SKM-1 treated with dmso at 0.1 percent for 144 hours (cell line): ENCODE measurements around the gene CYB561D2.

Source experiments
- DNase-seq: peaks from one replicate; lab custom pipeline; 2025; ENCODE audit not compliant: unreplicated experiment; lab: John Stamatoyannopoulos, UW

The CYB561D2 gene

DNA sequence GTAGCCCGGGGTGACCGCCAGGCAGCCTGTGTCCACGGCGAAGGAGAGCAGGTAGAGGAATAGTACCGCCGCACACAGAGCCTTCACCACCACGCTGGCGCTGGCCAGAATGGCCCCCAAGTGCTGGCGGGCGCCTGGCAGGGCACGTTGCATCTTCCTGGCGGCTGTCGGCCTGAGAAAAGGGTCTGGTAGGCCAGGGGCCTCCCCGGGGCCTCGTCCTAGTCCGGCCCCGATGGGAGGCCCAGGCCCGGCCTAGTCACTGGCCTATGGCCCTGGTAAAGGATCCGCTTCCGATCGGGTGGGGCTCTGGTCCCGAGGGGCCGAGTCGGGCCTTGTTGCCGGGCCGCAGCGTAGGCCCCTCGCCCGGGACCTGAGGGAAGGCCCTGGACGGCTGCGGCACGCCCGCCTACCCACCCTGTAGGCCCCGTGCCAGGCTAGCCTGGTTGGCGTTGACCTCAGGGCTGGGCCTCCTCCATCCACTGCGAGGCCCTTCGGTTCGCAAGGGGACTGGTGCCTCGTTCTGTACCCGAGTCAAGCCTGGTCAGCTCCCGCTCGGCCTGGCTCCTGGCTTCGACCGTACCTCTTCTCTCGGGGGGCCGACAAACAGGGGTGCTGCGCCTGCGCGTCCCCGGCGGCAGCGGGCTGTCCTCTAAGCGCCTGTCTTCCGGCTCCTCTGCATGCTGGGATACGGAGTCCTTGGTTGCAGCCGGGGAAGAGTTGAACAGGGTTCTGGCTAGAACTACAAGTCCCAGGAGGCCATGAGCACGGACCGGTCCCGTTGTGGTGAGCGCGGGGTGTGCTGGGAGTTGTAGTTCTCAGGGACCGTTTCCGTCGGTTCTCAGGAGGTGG lies 8.5 kb downstream of the CYB561D2 start, which contains the start of gene TMEM115:
Gene TMEM115, minus strand, starts transcription at position 611 of the 849 bp plus-strand sequence. Its CDS starts 458 bp downstream, at position 153.
- peak; percentile 98 for DNase-seq

DNA sequence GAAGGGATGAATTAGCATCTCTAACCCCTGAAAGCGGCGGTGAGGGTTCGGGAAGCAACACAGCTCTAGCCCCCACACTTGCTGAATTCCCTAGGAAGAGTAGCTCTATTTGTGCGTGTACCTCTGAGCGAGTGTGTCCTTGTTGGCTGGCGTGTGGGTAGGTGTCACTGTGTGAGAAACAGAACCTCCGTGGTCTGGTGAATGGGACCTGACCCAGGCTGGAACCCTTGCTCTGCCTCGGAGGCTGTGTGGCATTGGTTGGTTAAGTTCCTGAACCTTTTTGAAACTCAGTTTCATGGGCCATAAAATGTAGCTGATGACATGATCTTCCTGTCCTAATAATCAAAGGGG lies 9.1 kb downstream of the CYB561D2 start:
- DNase-seq: no peak

DNA sequence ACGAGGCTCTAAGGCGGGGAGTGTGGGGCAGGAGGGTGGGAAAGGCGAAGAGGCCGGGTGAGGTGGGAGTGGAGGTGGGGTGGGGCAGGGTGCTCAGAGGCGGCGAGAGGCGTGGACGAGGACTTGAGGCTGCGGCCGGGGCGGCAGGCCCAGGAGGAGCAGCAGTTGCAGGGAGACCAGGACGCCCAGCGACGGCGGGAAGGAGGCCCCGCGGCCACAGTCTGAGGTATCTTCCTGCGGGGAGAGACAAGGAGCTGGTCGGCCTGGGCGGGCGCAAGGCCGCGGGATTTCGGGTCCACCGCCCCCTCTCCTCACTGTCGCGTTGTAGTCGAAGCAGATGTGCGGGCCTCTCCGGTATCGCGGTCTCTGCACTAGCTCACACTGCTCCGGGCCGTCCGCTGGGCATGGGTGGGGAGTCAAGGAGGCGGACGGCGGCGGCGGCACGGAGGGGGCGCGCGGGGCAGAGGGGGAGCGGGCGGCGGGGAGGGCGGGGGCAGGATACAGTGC lies 14.0 kb downstream of the CYB561D2 start:
- DNase-seq: no peak

DNA sequence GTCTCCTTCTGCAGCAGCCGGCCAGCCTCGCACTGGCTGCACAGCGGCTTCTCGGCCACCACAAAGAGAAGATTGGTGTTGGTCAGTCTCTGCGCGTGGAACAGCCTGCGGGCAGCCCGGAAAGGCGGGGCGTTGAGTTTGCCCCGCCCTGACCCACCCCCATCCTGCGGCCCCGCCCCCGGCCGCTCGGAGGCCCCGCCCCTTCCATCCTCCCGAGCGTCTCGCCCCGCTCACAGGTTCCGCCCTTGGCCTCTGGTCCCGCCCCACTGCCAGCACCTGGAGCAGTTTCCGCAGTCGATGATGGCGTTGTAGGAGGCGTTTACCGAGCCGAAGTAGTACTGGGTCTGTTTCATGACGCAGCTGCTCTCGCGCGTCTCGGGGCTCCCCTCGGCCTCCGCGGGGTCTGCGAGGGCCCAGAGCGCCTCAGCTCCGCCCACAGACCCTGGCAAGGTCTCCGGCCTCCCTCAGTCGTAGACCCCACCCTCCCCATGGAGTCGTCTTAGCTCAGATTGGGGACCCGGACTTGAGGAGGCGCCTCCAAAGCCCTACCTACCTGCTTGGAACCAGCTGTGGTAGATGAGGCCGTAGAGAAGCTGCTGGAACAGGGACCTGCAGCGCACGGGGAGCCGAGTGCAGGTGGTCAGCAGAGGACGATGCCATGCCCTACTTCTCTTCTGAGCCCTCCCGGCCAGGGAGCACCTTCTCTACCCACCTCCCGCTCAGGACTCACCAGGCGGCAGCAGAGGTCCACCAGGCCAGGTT lies 14.6 kb downstream of the CYB561D2 start:
- peak; percentile 59 for DNase-seq

DNA sequence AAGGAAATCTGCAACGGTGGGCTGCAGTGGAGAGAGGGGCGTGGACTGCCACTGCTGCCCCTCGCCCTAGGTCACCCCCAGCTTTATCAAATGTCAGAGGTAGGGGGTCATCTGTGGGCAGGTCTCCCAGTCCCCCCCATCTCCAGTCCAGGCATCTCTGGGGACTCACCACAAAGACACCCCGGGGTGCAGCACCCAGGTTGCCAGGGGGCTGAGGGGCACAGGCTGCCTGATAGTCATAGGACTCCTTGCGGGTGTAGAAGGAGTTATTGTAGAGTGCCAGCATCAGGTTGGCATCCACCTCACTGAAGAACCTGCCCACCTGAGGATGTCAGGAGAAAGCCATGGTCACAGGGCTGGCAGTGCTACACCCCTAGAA lies 15.2 kb downstream of the CYB561D2 start:
- DNase-seq: no peak

DNA sequence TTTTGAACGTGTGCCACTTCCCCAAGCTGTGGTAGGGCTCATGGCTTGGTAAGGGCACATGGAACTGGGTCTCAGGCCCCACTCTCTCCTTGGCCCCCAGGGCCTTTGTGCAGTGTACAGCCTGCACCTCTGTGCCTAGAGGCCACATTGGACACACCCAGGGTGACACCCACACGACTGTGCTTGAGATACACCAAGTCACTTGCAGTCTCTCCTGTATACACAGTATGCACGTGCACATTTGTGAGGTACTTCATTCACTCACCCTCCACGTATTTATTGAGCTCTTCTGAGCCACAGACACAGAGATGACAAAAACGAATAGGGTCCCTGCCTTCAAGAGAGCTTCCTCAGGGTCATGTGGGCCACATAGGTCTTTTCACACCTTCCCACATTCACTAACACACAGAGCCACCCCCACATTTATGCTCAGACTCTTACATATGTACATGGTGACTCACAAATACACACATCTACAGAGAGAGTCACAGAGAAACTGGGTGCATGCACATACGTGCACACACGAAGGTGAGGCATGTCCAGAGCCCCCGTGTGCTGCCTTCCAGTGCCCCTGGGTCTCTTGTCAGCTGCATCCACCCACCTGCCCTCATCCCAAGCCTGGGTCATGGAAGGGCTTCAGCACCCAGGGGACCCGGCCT lies 18.5 kb downstream of the CYB561D2 start:
- DNase-seq: no peak

DNA sequence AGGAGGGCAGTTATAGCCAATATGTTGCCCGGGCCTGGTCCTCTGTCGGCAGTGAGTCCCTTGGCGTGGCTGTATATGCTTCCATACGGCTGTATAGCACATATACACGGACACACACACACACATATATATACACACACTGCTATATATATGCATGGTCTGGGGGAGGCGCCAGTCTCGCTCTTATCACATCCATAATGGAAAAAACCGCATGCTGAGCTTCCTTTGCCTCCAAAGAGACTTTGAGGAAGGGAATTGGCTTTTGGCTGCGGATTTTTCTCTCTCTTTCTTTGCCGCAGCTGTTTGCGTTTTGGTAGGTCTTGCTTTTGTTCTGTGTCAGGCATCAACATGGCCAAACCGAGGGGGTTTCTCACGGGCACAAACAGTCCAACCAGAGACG lies 19.9 kb downstream of the CYB561D2 start:
- no peak for DNase-seq

DNA sequence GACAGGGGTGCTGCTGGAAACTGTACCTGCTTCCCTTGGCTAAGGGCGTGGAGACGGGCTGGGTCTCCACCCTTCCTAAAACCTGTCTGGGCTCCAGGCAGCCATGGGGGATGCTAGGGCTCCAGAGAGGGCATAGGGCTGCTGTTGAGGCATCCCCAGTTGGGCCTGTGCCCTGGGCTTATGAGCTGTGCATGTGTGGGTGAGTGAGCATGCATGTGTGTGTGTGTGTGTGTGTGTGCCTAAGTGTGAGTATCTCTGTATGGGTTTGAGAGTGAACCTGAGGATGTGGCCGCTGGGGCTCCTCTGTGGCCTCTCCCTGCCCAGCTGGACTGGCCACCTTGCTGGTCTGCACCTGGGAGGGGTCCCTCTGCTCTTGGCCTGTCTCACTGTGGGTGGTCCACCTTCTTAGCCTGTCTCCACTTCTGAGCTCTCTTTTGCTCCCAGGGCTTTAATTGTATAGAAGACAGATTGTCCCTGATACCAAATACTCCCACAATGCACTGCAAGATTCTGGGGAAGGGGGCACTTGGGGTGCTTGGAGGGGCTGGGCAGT lies 20.5 kb downstream of the CYB561D2 start:
- DNase-seq: no peak

DNA sequence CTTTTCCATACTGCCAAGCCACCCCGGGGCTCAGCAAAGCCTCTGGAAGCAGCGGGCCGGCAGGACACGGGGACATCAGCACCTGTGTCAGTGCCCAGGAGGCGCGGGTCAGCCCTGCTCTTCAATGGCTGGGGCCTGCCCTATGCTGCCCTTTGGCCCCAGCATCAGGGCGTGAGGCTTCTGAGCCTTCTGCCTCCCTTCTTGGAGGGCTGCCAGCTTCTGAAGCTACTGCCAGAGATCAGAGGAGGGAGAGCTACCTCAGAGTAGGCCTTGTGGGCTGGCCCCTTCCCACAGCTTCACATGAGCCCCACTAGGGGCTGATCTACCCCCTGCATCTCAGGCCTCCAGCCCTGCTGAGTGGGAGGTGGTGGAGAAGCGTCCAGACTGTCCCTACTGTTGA lies 21.7 kb downstream of the CYB561D2 start:
- DNase-seq: no peak

DNA sequence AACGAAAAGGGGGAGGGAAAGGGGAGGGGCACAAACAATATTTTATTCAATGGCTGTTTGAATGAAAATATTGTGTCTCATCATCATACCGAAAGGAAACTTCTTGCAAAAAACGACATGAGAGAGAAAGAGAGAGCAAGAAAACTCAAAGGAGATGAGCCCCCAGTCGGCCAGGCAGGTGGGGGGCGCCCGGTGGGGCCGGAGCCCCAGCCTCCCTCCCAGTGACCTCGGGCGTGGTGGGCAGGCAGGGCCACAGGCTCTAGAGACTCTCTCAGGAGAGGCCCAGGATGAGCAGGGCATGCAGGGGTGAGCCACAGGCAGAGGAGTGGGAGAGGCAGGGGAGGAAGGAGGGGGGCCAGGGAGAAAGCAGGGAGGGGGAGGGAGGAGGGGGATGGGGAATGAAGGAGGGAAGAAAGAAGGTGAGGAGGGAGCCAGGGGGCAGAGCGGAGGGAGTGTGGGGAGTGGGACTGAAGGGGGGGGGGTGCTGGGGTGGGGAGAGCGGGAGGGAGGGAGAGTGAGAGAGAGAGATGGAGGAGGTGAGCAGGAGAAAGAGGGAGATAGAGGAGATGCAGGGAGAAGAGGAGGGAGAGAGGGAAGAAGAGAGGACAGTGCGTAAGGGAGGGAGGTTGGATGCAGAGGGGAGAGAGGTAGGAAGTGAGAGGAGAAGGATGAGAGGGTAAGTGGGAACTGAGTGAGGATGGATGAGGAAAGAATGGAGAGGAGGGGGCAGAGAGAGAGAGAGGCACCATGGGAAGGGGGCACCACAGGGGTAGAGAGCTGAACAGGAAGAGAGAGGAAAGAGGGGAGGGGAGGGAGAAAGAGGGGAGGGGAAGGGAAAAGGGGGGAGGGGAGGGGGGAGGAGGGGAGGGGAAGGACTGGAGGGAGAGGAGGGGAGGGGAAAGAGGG lies 22.7 kb downstream of the CYB561D2 start:
- DNase-seq: no peak

DNA sequence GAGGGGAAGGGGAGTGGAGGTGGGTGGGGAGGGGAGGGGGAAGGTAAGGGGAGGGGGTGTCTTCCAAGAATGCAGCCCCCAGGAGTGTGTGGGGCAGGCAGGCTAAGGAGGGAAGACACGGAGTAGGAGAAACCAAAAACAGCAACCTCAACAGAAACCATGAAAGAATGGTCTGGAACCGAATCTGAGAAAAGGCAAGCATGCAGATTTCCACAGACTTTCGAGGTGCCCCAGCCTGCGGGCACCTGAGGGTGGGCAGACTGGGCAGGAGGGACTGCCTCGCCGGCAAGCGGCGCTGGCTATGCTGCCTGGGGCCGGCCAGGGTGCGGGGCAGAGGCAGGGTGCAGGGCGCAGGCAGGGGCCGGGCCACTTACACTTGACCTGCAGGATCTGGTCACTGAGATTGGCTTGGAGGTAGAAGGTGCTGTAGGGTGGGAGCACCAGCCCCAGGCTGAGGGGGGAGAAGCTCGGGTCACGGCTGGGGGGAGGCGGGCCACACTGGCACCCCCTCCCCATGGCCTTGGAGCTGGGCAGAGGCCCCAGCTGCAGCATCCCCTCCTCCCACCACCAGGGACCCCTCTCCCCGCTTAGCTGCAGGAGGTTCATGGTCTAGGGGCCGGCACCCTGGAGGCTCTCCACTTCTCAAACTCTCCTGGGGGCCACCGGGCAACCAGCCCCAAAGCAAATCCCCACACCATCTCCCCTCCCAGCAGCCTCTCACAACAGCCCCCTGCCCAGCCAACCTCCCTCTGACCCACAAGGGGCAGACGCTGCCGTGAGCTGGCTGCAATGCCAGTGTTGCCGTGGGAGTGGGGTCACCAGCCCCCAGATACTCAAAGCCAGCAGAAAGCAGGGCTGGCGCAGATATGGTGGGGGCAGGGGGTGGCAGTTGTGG lies 23.9 kb downstream of the CYB561D2 start:
- no peak for DNase-seq

DNA sequence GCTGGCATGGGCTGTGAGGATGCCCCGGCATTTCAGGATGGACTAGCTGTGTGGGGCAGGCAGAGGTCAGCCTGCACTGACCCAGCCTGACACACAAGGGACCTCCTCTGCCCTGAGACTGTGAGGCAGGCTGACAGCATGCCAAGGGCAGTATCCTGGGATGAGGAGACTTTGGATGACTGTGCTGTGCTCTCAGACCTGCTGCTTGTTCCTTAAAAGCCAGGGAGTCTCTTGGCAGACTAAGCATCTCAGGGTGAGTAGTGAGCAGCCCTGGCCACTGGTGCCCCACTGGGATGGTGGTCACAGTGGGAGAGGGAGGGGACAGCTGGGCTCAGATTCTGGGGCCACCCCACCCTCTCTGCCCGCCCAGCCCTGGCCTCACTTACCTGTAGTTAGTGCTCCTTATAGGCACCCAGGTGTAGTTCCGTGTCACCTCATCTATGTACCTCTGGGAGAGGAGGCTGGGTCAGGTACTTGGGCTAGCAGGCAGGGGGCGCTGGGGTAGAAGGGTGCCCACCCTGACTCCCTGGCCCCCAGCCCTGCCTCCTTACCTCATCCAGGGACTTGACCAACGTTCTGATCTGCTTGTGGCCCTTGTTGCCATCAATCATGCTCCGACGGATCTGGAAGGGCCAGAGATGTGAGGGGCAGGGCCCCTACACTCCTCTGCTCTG lies 24.7 kb downstream of the CYB561D2 start:
- DNase-seq: no peak

DNA sequence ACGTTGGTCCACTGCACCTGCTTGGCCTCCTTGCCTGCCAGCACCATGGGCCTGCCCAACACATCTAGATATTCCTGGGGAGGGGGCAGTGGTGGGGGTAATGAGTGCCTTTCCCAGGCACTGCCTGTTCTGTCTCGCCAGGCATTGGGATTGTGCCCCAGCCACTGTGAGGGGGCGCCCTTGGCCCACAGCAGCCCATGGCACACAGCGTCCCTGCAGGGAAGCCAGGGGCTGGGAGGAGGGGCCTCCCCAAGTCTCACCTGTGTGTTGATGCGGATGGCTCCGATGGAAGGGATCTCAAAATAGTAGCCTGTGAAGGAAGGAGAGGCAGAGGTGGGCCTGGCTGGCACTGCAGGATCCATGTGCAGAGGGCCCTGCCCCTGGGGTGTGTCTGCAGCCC lies 27.4 kb downstream of the CYB561D2 start:
- DNase-seq: no peak

DNA sequence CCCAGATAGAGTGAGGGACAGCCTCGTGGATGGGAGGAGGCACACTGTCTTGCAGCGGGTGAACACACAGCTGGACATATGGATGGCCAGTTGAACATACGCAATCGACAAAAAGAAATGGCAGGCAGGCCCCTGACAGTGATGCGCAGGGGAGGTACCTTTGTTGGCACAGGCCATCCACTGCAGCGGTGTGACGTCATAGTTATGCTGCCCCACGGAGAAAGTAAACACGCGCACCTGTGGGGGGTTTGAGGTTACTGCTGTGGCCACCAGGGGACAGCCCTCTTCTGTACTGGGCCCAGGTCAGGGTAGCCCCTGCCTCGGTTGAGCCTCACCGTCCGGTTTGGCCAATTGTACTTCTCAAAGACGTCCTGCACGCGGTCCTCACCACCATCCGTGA lies 28.1 kb downstream of the CYB561D2 start:
- no peak for DNase-seq

DNA sequence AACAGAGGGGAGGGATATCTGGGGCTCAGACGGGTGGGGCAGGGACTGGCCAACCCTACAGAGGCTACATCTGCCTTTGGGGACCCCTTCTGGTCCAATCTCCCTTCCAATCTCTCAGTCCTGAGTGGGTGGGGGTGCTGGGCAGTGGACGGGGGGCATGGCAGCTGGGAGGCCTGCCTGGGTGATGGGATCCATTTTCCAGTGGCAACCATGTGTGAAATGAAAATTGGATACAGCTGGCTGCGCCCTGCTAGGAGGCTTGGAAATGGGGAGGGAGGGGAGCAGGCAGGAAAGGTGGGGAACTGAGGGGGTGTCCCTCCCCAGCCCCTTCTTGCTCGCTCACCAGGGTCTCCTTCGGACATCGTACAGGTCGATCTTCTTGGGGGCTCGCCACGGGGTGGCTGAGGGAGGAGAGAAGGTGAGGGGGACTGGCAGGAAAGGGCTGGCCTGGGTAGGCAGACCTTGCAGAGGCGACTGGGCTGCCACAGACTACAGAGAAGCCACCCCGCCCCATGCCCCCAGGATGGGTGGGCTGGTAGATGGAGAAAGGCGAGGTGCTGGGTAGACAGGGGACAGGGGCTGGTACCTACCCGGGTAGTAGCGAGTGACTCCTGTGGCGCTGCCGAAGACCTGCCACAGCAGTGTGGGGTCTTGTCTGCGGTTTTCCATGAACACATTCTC lies 29.9 kb downstream of the CYB561D2 start:
- no peak for DNase-seq

DNA sequence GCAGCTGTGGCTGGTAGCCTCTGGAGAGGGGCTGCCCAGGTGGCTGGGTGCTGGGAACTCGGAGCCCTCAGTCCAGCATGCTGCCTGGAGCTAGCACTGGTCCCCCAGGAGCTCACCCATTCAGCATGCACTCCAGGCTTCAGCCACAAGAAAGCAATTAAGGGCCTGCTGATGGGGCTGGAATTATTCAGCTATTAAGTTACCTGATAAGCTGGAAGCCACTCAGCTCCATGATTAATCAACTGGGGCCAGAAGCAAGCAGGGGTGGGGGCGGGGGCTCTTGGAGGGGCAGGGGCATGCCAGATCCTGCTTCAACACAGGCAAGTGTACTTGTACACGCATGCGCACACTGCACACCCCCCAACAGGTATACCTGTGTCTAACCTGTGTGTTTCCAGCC lies 30.7 kb downstream of the CYB561D2 start:
- no peak for DNase-seq

DNA sequence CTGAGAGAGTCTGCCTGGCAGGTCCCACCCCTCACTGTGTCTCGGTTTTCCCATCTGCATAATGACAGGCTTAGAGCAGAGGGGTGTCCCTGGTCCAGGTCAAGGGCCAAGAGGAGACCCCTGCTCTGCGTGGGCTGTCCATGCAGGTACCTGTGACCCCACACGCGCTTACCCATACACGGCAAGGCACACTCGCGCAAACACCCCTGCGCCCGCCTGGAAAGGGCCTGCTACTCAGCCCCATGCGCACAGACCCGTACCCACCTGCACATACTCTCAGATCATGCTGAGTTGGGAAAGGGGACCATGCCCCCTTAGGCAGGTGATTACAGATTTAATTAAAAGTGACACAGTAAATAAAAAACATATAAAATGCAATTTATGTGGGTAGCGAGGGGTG lies 32.1 kb downstream of the CYB561D2 start:
- no peak for DNase-seq

DNA sequence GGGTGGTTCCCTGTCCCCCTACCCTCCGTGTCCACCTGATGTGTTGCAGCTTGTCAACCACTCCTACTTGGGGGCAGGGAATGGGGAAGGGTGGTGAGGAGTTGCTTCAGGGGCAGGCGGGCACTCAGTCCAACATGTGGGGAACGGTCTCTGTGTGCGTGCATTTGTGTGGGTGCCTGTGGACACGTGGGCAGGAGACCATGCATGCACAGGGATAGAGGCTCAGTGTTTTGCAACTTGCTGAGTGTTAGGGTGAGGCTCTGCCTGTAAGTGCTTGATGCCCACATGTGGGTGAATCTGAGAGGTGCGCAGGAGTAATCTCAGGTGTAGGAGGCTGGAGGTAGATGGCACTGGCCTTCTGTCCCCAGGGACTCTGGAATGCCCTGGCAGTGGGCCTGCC lies 33.1 kb downstream of the CYB561D2 start:
- DNase-seq: no peak
